ENCODE data around the gene JMJD8. TPM values are rescaled to one million over a fixed set of nuclear protein-coding genes. Genes with fewer than 3 reads are reported as not detected.

JMJD8 gene
- total RNA-seq, 1 experiment from 2014 or later, result 73.9 TPM

DNA sequence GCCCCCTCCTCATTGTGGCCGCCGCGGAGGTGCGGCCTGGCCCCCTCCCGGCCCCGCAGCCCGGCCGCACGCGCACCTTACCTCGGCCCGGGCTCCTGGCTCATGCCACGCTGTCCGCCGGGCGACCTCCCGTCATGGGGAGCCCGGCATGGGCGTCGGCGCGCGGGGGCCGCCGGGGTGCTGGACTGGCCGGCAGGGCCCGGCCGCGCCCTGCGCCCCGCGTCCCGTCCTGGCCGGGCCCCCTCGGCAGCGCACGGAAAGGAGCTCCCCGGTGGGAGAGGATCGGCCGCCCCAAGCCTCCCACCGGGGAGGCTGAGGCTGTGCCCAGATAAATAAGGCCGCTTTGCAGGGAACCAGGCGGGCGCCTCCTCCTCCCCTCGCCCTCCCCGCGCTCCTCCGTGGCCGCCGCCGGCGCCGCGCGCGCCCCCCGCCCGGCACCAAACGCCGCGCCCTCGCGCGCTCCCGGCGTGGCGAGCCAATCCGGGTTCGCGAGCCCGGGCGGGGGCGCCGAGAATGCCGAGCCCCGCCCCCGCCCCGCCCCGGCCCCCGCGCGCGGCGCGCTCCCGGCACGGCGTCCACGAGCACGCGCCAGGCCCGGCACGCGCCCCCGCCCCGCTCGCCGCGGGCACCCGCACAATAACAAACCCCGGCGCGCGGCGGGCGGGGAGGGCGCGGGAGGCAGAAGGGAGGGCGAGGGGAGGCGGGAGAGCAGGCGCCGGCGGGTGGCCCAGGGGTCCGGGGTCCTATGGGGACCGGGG is 21.5 kb upstream of the JMJD8 start, which contains the start of gene FBXL16:
Gene FBXL16 (minus strand): TSS at position 371 of the 758 bp plus-strand sequence. CDS start 8,396 bp downstream, outside the sequence.
- Histone ChIP-seq H3K4me3 (ENCODE audit: low read depth in 2 of 2, low read length in 2 of 2) (peak within 1 kb of the TSS; percentile 55 to 56), H3K4me1 (ENCODE audit: control insufficient read depth, insufficient read depth, low read length) (peaks cover 15% of the 10 kb centered on the region), H3K36me3 (ENCODE audit: control insufficient read depth, insufficient read depth, low read length) (peaks cover 5% of the 10 kb centered on the region; the same call in 1 of the 2 replicates), H3K9me3 (ENCODE audit: control insufficient read depth, insufficient read depth, low read depth, low read length) (no peaks in the 10 kb centered on the region), H3K27ac (ENCODE audit: low read length) (peak within 1 kb of the TSS; percentile 51; the same call in 1 of the 2 replicates), H3K27me3 (ENCODE audit: control insufficient read depth, insufficient read depth, low read length) (no peaks in the 10 kb centered on the region)
- TF ChIP-seq TCF7L2 (IDR thresholded peaks at IDR 0.05; ENCODE audit: low read depth, low read length) (no peak), CTCF (IDR thresholded peaks at IDR 0.05) (no peak), SIN3A (IDR thresholded peaks at IDR 0.05; ENCODE audit: borderline replicate concordance, insufficient read depth, low read depth, low read length) (no peak), POLR2AphosphoS5 (IDR thresholded peaks at IDR 0.05; ENCODE audit: low read depth, low read length) (no peak)
- TF ChIP-seq, protein P1, sequence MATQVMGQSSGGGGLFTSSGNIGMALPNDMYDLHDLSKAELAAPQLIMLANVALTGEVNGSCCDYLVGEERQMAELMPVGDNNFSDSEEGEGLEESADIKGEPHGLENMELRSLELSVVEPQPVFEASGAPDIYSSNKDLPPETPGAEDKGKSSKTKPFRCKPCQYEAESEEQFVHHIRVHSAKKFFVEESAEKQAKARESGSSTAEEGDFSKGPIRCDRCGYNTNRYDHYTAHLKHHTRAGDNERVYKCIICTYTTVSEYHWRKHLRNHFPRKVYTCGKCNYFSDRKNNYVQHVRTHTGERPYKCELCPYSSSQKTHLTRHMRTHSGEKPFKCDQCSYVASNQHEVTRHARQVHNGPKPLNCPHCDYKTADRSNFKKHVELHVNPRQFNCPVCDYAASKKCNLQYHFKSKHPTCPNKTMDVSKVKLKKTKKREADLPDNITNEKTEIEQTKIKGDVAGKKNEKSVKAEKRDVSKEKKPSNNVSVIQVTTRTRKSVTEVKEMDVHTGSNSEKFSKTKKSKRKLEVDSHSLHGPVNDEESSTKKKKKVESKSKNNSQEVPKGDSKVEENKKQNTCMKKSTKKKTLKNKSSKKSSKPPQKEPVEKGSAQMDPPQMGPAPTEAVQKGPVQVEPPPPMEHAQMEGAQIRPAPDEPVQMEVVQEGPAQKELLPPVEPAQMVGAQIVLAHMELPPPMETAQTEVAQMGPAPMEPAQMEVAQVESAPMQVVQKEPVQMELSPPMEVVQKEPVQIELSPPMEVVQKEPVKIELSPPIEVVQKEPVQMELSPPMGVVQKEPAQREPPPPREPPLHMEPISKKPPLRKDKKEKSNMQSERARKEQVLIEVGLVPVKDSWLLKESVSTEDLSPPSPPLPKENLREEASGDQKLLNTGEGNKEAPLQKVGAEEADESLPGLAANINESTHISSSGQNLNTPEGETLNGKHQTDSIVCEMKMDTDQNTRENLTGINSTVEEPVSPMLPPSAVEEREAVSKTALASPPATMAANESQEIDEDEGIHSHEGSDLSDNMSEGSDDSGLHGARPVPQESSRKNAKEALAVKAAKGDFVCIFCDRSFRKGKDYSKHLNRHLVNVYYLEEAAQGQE (IDR thresholded peaks at IDR 0.05; ENCODE audit: insufficient read depth in 1 of 2, low read depth in 2 of 2, low read length in 1 of 2), result no peak
- intact Hi-C loops (cut with micrococcal nuclease; ENCODE audit: unreplicated experiment) (no loop called here), in situ Hi-C loops (cut with HindIII; ENCODE audit: low pct_unique_long_range_greater_than_20kb, low sequenced_read_pairs) (no loop called here)
- CTCF ChIA-PET, result no interaction called here
- no TSS peak for BruUV-seq (replicated peaks)
- POLR2A ChIA-PET, result no interaction called here
- ATAC-seq (peak; percentile 40), DNase-seq (ENCODE audit: low read depth, low spot score) (no peak)

DNA sequence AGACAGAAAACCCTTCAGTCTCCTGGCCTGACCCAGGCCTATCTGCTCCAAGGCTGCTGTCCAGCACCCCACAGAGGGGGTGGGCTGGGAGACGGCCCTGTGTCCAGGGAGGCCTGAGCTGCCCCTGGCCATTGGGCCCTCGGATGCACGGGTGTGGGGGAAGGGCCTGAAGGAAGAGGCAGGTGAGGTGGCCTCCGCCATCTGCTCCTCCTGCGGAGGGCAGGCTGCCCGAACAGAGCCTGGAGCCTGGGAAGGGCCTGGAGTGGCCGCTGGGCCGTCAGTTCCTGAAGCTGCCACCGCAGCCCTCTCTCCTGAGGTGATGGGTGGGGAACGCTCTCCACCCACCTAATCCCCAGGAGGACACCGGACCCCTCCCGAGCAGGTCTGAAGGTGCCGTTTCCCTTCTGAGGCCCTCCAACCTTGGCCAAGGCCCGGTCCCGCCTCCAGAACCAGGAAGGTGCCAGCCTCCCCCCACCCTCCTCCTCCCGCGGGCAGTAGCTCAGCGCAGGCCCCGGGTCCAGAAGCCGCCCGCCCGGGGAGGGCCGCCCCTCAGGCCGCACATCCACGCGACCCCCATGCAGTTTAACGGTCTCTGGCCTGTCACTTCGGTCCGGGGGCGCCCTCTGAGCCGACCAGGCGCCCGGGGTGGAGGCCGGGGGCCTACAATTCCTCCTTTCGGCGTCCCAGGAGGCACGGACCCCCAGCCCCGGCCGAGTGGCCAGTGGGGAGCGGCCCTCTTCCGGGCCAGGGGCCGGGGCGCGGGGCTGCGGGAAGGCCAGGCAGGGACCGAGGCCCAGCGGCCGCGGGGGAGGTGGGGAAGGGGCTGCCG is 20.6 kb upstream of the JMJD8 start:
- ATAC-seq, result peak; percentile 10
- POLR2A ChIA-PET, result no interaction called here
- Histone ChIP-seq H3K4me1 (ENCODE audit: control insufficient read depth, insufficient read depth, low read length) (peaks cover 7% of the 10 kb centered on the region), H3K4me3 (ENCODE audit: low read depth in 2 of 2, low read length in 2 of 2) (peak overlapping the region; percentile 55 to 56), H3K27me3 (ENCODE audit: control insufficient read depth, insufficient read depth, low read length) (no peaks in the 10 kb centered on the region), H3K27ac (ENCODE audit: low read length) (peak overlapping the region; percentile 51; the same call in 1 of the 2 replicates), H3K9me3 (ENCODE audit: control insufficient read depth, insufficient read depth, low read depth, low read length) (no peaks in the 10 kb centered on the region), H3K36me3 (ENCODE audit: control insufficient read depth, insufficient read depth, low read length) (peaks cover 5% of the 10 kb centered on the region; the same call in 1 of the 2 replicates)
- intact Hi-C loops (cut with micrococcal nuclease; ENCODE audit: unreplicated experiment) (no loop called here), in situ Hi-C loops (cut with HindIII; ENCODE audit: low pct_unique_long_range_greater_than_20kb, low sequenced_read_pairs) (no loop called here)
- CTCF ChIA-PET, result no interaction called here
- DNase-seq (ENCODE audit: low read depth, low spot score), result no peak
- no TSS peak for BruUV-seq (replicated peaks)
- TF ChIP-seq SIN3A (IDR thresholded peaks at IDR 0.05; ENCODE audit: borderline replicate concordance, insufficient read depth, low read depth, low read length) (no peak), CTCF (IDR thresholded peaks at IDR 0.05) (no peak), TCF7L2 (IDR thresholded peaks at IDR 0.05; ENCODE audit: low read depth, low read length) (no peak), POLR2AphosphoS5 (IDR thresholded peaks at IDR 0.05; ENCODE audit: low read depth, low read length) (no peak)
- TF ChIP-seq, protein P1 (IDR thresholded peaks at IDR 0.05; ENCODE audit: insufficient read depth in 1 of 2, low read depth in 2 of 2, low read length in 1 of 2), result peak; percentile 84 to 91
